ENCODE results near the gene RHOH.

RHOH gene

DNA sequence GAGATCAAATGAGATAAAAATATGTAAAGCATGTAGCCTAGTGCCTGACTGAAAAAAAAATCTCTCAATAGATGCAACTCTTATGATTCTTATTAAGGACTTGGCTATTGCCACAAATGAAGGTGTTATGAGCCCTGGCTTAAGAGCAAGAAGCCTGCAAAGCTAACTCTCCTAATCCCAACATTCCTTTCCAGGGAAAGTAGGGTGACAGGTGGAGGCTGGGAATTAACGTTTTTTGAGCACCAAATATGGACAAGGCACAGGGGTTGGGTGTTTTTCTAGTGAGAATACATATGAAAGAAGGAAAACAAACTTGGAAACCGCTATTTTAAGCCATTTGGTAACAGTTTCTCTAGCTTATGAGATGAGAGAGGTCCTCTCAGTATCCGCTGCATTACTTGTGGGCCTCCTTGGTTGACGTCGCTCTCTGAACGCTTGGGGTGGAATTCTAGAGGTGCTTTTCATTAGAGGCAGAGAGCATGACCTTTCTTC lies 2.4 kb downstream of the RHOH start:
- Histone ChIP-seq H3K9ac (ENCODE audit: low read length) (no peak overlapping the region), H3K27ac (ENCODE audit: low read length) (no peak overlapping the region)

DNA sequence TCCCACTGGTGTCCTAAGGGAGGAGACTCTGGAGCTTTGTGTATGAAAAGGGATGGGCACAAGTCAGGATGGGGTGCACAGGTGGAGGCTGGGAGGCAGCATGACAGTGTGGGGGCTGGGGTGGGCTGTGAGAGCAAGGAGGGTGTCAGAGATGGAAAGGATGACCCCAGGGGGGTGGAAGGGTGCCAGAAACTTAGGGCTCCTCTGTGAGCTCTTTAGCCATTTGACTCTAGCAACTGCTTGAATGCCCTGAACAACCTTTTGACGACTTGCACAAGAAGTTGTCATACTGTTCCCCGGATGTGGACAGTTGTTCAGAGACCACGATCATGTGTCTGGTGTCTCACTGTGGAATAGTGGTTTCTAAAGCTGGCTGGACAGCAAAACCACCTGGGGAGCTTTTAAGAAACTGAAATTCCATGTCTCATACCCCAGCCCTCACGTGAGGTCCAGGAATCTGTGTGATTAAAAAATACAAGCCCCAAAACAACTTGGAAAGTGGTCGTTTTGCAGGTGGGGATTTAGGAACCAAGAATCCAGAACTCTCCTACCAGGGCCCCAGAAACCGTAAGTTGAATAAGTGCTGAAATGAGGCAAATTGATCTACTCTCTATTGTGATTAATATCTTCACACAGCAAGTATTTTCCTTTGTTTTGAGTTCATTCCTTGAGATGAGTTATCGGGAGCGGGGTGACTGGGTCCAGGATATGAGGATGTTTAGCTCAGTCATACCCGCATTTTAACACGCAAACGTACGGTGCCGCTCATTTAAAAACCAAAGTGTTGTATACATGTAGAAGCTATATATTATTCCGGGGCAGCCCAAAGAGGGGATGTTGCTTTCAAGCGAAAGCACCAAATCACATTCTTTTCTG lies 3.4 kb downstream of the RHOH start:
- Histone ChIP-seq H3K4me3 (ENCODE audit: low read length) (no peak overlapping the region), H3K27ac (ENCODE audit: low read length) (no peak overlapping the region), H3K9ac (ENCODE audit: low read length) (no peak overlapping the region), H3K9me3 (ENCODE audit: control insufficient read depth, low read depth, low read length) (no peaks in the 10 kb centered on the region), H3K4me1 (ENCODE audit: control insufficient read depth, low read depth, low read length) (peaks cover 41% of the 10 kb centered on the region), H3K27me3 (ENCODE audit: control insufficient read depth, insufficient read depth, low read length) (no peaks in the 10 kb centered on the region), H3K36me3 (ENCODE audit: control insufficient read depth, low read depth, low read length) (no peaks in the 10 kb centered on the region)

More for the DNA sequence above, 2.4 kb downstream of the RHOH start:
- no peaks in the 10 kb centered on the region for H3K9me3 ChIP-seq (ENCODE audit: control insufficient read depth, low read depth, low read length)
- peak overlapping the region; percentile 17 for H3K4me3 ChIP-seq (ENCODE audit: low read length)
- peaks cover 41% of the 10 kb centered on the region for H3K4me1 ChIP-seq (ENCODE audit: control insufficient read depth, low read depth, low read length)
- no peaks in the 10 kb centered on the region for H3K36me3 ChIP-seq (ENCODE audit: control insufficient read depth, low read depth, low read length)
- no peaks in the 10 kb centered on the region for H3K27me3 ChIP-seq (ENCODE audit: control insufficient read depth, insufficient read depth, low read length)

DNA sequence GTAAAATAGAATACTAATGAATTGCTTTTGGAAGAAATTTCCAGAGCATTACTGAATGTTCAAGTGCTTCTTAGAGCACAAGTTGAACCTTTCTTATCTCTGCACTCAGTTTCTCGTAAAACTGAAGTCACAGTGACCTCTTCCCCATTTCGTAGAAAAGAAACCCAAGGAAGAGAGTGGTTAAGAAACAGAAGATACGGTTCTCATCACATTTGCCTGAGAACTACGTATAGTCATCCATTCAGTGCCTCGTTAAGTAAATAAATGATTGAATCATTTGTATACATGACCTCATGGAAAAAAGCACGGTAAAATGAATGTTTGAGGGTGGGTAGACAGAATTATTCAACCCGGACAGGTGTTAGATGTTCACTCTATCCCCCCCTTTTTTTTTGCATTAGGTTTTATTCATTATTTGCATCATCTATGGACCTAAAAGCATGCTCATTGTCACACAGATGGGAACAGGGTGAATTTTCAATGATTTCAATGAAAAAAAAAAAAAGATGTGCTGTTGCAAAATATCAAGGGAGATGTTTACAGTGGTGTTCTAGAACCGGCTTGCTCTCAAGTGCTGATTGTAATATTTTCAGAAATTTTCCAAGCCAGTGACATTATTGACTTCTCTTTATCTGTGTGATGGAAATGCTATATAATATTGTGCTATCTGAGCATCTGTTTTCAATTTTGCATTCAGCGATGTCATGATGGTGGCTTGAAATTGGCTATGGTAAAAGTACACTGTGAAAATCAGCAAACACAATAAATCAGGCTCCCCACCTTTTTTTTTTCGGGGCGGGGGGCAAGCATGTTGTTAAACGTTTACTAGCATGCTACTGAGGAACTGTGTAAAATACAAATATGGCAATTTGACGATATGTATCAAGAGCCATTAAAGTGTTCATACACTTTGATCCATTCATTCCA lies 4.3 kb downstream of the RHOH start:
- Histone ChIP-seq H3K9ac (ENCODE audit: low read length) (no peak overlapping the region), H3K27ac (ENCODE audit: low read length) (no peak overlapping the region)

GRCh38 chr4:40201898-40202297 lies 5.1 kb downstream of the RHOH start:
- Histone ChIP-seq H3K9me3 (ENCODE audit: control insufficient read depth, low read depth, low read length) (no peaks in the 10 kb centered on the region), H3K36me3 (ENCODE audit: control insufficient read depth, low read depth, low read length) (no peaks in the 10 kb centered on the region), H3K4me1 (ENCODE audit: control insufficient read depth, low read depth, low read length) (peaks cover 33% of the 10 kb centered on the region), H3K27me3 (ENCODE audit: control insufficient read depth, insufficient read depth, low read length) (no peaks in the 10 kb centered on the region), H3K9ac (ENCODE audit: low read length) (no peak overlapping the region), H3K4me3 (ENCODE audit: low read length) (no peak overlapping the region), H3K27ac (ENCODE audit: low read length) (no peak overlapping the region)

More for the DNA sequence above, 4.3 kb downstream of the RHOH start:
- H3K27me3 ChIP-seq (ENCODE audit: control insufficient read depth, insufficient read depth, low read length), result no peaks in the 10 kb centered on the region
- H3K4me1 ChIP-seq (ENCODE audit: control insufficient read depth, low read depth, low read length), result peaks cover 40% of the 10 kb centered on the region
- no peak overlapping the region for H3K4me3 ChIP-seq (ENCODE audit: low read length)
- no peaks in the 10 kb centered on the region for H3K36me3 ChIP-seq (ENCODE audit: control insufficient read depth, low read depth, low read length)
- H3K9me3 ChIP-seq (ENCODE audit: control insufficient read depth, low read depth, low read length), result no peaks in the 10 kb centered on the region

DNA sequence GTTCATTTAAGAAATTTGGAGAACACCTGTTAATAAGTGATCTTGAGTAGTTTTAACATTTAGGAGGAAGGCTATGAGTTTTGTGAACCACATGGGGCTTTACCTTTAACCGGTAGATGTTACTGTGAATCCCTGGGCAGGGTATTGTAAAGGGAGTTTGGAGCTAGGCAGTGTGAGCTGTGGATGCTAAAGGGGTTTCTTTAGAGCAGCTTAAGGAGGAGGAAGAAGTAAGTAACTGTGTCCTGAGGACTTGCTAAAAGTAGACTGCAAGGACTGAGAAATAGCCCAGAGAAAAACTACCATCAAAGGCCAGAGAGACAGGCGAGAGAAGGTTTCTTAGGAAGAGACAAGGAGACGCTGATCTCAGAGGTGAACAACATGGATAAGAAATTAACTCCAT lies 5.6 kb downstream of the RHOH start:
- Histone ChIP-seq H3K4me3 (ENCODE audit: low read length) (no peak overlapping the region), H3K9ac (ENCODE audit: low read length) (no peak overlapping the region)

DNA sequence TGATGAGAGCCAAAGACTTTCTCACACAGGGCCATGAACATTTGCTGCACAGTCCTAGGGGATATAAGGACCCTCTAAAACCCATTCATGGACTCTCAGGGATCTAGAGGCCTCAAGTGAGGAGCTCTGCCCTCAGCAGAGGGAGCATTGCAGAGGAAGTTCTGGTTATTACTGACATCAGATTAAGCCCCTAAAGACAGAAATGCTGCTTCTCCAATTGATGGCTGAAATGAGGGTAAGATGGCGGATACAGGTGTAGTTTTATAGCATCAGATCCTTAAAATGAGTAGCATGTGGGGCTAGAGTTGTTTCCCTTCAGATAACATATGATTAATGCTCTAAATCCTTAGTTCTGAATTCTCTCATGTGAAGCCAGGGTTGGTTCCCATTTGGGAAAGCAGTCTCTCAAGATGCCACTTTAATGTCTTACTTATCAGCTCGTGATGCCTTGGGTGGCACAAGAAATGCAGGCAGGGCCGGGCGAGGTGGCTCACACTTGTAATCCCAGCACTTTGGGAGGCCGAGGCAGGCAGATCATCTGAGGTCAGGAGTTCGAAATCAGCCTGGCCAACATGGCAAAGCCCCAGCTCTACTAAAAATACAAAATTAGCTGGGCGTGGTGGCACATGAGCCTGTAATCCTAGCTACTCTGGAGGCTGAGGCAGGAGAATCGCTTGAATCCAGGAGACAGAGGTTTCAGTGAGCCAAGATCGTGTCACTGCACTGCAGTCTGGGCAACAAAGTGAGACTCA lies 7.9 kb downstream of the RHOH start:
- Histone ChIP-seq H3K27ac (ENCODE audit: low read length) (no peak overlapping the region), H3K9me3 (ENCODE audit: control insufficient read depth, low read depth, low read length) (no peaks in the 10 kb centered on the region), H3K4me1 (ENCODE audit: control insufficient read depth, low read depth, low read length) (peaks cover 16% of the 10 kb centered on the region), H3K9ac (ENCODE audit: low read length) (no peak overlapping the region), H3K4me3 (ENCODE audit: low read length) (no peak overlapping the region), H3K27me3 (ENCODE audit: control insufficient read depth, insufficient read depth, low read length) (no peaks in the 10 kb centered on the region), H3K36me3 (ENCODE audit: control insufficient read depth, low read depth, low read length) (no peaks in the 10 kb centered on the region)

More for the DNA sequence above, 5.6 kb downstream of the RHOH start:
- peaks cover 31% of the 10 kb centered on the region for H3K4me1 ChIP-seq (ENCODE audit: control insufficient read depth, low read depth, low read length)
- H3K27me3 ChIP-seq (ENCODE audit: control insufficient read depth, insufficient read depth, low read length), result no peaks in the 10 kb centered on the region
- H3K9me3 ChIP-seq (ENCODE audit: control insufficient read depth, low read depth, low read length), result no peaks in the 10 kb centered on the region
- H3K36me3 ChIP-seq (ENCODE audit: control insufficient read depth, low read depth, low read length), result no peaks in the 10 kb centered on the region
- no peak overlapping the region for H3K27ac ChIP-seq (ENCODE audit: low read length)

- H3K27me3 ChIP-seq (ENCODE audit: control insufficient read depth, insufficient read depth, low read length), result no peaks in the 10 kb centered on the region
- peaks cover 7% of the 10 kb centered on the region for H3K4me1 ChIP-seq (ENCODE audit: control insufficient read depth, low read depth, low read length)
- H3K4me3 ChIP-seq (ENCODE audit: low read length), result no peak overlapping the region
- no peaks in the 10 kb centered on the region for H3K9me3 ChIP-seq (ENCODE audit: control insufficient read depth, low read depth, low read length)
- no peak overlapping the region for H3K9ac ChIP-seq (ENCODE audit: low read length)
- no peak overlapping the region for H3K27ac ChIP-seq (ENCODE audit: low read length)
- H3K36me3 ChIP-seq (ENCODE audit: control insufficient read depth, low read depth, low read length), result no peaks in the 10 kb centered on the region
Measured at GRCh38 chr4:40205259-40206198, 8.7 kb downstream of the RHOH start.

DNA sequence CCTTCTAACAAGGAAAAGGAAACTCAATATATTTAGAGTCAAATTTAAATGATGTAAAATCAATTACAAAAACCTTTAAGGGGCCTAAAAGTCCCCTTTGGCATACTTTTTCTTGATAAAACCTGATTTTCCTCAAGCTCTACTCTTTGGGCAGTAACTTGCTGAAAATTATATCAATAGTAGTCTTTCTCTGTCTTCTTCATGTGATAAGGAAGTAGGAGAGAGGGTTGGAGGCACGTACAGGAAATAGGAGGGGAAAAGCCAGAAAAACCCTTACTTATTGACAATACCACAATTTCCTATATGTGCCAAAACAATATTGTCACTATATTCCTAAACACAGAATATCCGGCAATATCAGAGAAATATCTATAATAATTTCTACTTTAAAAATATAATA lies 9.6 kb downstream of the RHOH start:
- Histone ChIP-seq H3K9ac (ENCODE audit: low read length) (no peak overlapping the region), H3K9me3 (ENCODE audit: control insufficient read depth, low read depth, low read length) (no peaks in the 10 kb centered on the region), H3K4me3 (ENCODE audit: low read length) (no peak overlapping the region), H3K27me3 (ENCODE audit: control insufficient read depth, insufficient read depth, low read length) (no peaks in the 10 kb centered on the region), H3K36me3 (ENCODE audit: control insufficient read depth, low read depth, low read length) (no peaks in the 10 kb centered on the region), H3K4me1 (ENCODE audit: control insufficient read depth, low read depth, low read length) (no peaks in the 10 kb centered on the region), H3K27ac (ENCODE audit: low read length) (no peak overlapping the region)

DNA sequence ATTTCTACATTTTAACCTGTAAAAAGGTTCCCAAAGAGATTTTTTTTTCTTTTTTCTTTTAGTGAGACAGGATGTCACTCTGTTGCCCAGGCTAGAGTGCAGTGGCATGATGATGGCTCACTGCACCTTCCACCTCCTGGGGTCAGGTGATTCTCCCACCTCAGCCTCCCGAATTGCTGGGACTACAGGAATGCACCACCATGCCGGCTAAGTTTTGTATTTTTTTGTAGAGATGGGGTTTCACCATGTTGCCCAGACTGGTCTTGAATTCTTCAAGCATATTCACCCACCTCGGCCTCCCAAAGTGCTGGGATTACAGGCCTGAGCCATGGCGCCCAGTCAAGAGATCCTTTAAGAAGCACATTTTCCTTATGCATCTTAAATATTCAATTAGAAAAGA lies 12.6 kb downstream of the RHOH start:
- Histone ChIP-seq H3K4me3 (ENCODE audit: low read length) (no peak overlapping the region), H3K27ac (ENCODE audit: low read length) (no peak overlapping the region), H3K9me3 (ENCODE audit: control insufficient read depth, low read depth, low read length) (no peaks in the 10 kb centered on the region), H3K27me3 (ENCODE audit: control insufficient read depth, insufficient read depth, low read length) (no peaks in the 10 kb centered on the region), H3K36me3 (ENCODE audit: control insufficient read depth, low read depth, low read length) (no peaks in the 10 kb centered on the region), H3K9ac (ENCODE audit: low read length) (no peak overlapping the region), H3K4me1 (ENCODE audit: control insufficient read depth, low read depth, low read length) (peaks cover 12% of the 10 kb centered on the region)

- peaks cover 12% of the 10 kb centered on the region for H3K4me1 ChIP-seq (ENCODE audit: control insufficient read depth, low read depth, low read length)
- no peaks in the 10 kb centered on the region for H3K9me3 ChIP-seq (ENCODE audit: control insufficient read depth, low read depth, low read length)
- no peaks in the 10 kb centered on the region for H3K27me3 ChIP-seq (ENCODE audit: control insufficient read depth, insufficient read depth, low read length)
- no peak overlapping the region for H3K9ac ChIP-seq (ENCODE audit: low read length)
- H3K4me3 ChIP-seq (ENCODE audit: low read length), result no peak overlapping the region
- H3K27ac ChIP-seq (ENCODE audit: low read length), result no peak overlapping the region
- H3K36me3 ChIP-seq (ENCODE audit: control insufficient read depth, low read depth, low read length), result no peaks in the 10 kb centered on the region
Measured at GRCh38 chr4:40210776-40211175, 13.9 kb downstream of the RHOH start.
